ENCODE results near the gene ZNF446. TPM values are rescaled to one million over a fixed set of nuclear protein-coding genes. Genes with fewer than 3 reads are reported as not detected.

The ZNF446 gene
- total and polyA plus RNA-seq, 10 donors, result 7.1 to 18.8 (median 11.7) TPM

DNA sequence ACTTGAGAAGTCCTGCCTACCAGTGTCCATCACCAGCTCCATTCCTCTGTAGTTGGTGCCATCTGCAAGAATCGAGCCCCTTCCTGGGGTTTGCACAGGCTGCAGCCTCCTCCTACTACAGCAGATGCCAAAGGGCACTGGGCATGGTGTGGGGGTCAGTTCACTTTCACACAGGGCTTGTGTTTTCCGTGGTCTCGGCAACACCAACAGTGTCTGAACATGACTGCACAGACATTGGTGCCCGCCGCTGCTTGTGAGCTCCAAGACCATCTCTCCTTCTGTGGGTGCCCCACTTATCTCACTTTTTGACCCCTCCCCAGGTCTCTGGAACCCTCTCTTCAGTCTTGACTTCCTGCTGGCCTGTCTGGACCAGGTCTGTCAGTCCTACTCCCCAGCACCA is 15.2 kb downstream of the ZNF446 start:
- no peak for DNase-seq
- Histone ChIP-seq H3K27ac (no peak overlapping the region), H3K27me3 (replicated peaks in 1 of 7) (no peaks in the 10 kb centered on the region), H3K36me3 (no peaks in the 10 kb centered on the region), H3K4me1 (no peaks in the 10 kb centered on the region), H3K9me3 (no peaks in the 10 kb centered on the region), H3K4me3 (no peak overlapping the region)
- TF ChIP-seq POLR2AphosphoS5 (IDR thresholded peaks at IDR 0.05), result no peak
- TF ChIP-seq POLR2A (IDR thresholded peaks at IDR 0.05), result no peak
- TF ChIP-seq, protein P1, sequence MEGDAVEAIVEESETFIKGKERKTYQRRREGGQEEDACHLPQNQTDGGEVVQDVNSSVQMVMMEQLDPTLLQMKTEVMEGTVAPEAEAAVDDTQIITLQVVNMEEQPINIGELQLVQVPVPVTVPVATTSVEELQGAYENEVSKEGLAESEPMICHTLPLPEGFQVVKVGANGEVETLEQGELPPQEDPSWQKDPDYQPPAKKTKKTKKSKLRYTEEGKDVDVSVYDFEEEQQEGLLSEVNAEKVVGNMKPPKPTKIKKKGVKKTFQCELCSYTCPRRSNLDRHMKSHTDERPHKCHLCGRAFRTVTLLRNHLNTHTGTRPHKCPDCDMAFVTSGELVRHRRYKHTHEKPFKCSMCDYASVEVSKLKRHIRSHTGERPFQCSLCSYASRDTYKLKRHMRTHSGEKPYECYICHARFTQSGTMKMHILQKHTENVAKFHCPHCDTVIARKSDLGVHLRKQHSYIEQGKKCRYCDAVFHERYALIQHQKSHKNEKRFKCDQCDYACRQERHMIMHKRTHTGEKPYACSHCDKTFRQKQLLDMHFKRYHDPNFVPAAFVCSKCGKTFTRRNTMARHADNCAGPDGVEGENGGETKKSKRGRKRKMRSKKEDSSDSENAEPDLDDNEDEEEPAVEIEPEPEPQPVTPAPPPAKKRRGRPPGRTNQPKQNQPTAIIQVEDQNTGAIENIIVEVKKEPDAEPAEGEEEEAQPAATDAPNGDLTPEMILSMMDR (IDR thresholded peaks at IDR 0.05 in 8 of 11, conservative IDR thresholded peaks at IDR 0.05 in 3 of 11), result no peak
- intact Hi-C loops (cut with DNase I; ENCODE audit: low total_unique reads), result no loop called here
- 84 to 90% (median 90%) methylated on average over 5 of the region's 5 CpGs for WGBS, 5 donors

DNA sequence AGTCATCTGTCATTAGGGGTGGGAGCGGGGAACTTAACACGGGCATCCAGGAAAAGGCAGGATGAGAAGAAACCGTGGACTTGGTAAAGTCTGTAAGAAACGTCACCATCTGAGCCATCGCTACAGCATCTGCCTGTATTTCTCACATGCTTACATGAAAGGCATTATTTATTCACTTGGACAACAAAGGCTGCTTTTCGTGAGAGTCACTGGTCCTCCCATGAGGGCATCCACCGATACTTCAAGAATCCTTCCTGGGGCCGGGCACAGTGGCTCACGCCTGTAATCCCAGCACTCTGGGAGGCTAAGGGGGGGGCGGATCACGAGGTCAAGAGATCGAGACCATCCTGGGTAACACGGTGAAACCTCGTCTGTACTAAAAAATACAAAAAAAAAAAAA is 16.1 kb downstream of the ZNF446 start:
- no peaks in the 10 kb centered on the region for H3K36me3 ChIP-seq
- intact Hi-C loops (cut with DNase I; ENCODE audit: low total_unique reads), result no loop called here
- H3K4me3 ChIP-seq, result no peak overlapping the region
- H3K27me3 ChIP-seq (replicated peaks in 1 of 7), result no peaks in the 10 kb centered on the region
- H3K4me1 ChIP-seq, result no peaks in the 10 kb centered on the region
- TF ChIP-seq POLR2AphosphoS5 (IDR thresholded peaks at IDR 0.05), result no peak
- TF ChIP-seq, protein P1 (IDR thresholded peaks at IDR 0.05 in 8 of 11, conservative IDR thresholded peaks at IDR 0.05 in 3 of 11), result no peak
- no peak for TF ChIP-seq POLR2A (IDR thresholded peaks at IDR 0.05)
- H3K27ac ChIP-seq, result no peak overlapping the region
- no peak for DNase-seq
- no peaks in the 10 kb centered on the region for H3K9me3 ChIP-seq
- WGBS, 5 donors, result 90 to 95% (median 93%) methylated on average over 14 of the region's 14 CpGs

DNA sequence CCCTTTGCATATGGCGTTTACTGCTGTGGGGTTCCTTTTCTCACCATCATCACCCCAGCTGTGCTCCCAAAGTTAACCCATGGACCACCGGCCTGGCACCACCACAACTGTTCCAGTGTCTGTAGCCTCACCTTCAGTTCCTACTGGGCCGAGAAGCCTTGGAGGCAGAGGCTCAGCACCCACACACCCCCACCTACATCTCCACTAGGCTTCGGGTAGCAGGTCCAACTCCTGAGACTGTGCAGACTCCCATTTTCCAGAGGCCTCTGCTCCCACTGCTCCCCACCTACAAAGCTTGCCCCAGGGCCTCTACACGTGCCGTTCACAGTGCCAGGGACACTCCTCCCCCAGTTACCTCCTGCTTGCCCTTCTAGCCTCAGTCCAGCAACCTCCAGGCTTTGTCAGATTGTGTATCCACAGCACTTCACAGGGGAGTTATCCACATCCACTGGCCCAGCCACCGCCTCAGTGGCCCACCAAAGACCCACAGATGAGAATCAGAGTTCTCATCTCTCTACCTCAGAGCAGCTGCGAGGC is 21.6 kb downstream of the ZNF446 start:
- Histone ChIP-seq H3K4me3 (no peak overlapping the region), H3K9me3 (peaks cover 0 to 20% (median 6%) of the 10 kb centered on the region in 8 donors), H3K27me3 (replicated peaks in 1 of 7) (no peaks in the 10 kb centered on the region), H3K4me1 (peaks cover 9 to 29% (median 17%) of the 10 kb centered on the region in 6 donors), H3K27ac (no peak overlapping the region), H3K36me3 (no peaks in the 10 kb centered on the region)
- TF ChIP-seq POLR2AphosphoS5 (IDR thresholded peaks at IDR 0.05), result no peak
- TF ChIP-seq, protein P1 (IDR thresholded peaks at IDR 0.05 in 8 of 11, conservative IDR thresholded peaks at IDR 0.05 in 3 of 11), result no peak
- no peak for TF ChIP-seq POLR2A (IDR thresholded peaks at IDR 0.05)
- 88 to 97% (median 91%) methylated on average over 8 of the region's 8 CpGs for WGBS, 5 donors
- intact Hi-C loops (cut with DNase I; ENCODE audit: low total_unique reads), result no loop called here
- no peak for DNase-seq

DNA sequence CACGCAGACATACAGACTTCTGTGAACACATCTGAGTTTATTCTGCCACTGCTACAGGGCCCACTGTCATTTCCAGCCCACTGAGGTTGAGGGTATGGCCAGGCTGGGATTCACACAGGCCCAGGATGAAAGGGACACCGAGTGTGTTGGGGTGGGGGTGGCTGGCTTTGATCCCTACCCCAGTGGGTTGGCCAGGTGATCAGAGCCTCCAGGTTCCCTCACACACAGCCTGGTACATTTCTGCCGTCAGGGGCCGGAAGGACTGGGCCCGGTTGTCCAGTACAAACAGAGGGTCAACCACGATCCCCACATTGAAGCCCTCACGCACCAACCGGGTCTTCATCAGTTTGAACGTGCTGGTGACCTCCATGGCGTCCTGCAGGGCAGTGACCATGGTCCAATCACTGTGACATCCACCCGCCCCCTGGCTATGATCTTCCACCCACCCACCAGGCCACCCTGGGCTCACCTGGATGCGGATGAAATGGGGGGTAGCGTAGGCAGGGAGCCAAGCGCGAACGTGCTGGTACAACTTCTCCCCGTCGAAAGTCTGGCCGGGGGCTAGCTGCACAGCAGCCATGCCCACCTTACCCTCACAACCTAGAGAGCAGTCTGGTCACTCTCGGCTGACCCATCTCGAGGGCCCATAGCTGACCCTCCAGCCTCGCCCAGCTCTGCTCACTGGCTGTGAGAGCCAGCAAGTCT is 22.3 kb downstream of the ZNF446 start:
- 52 to 63% (median 62%) methylated on average over 14 to 22 of the region's 22 CpGs for WGBS, 5 donors
- peaks cover 9 to 29% (median 17%) of the 10 kb centered on the region in 6 donors for H3K4me1 ChIP-seq
- H3K9me3 ChIP-seq, result peaks cover 0 to 20% (median 6%) of the 10 kb centered on the region in 8 donors
- H3K4me3 ChIP-seq, result peak overlapping the region; percentile 40 to 75 (median 50)
- H3K36me3 ChIP-seq, result no peaks in the 10 kb centered on the region
- TF ChIP-seq POLR2A (IDR thresholded peaks at IDR 0.05) (no peak), POLR2AphosphoS5 (IDR thresholded peaks at IDR 0.05) (no peak)
- TF ChIP-seq, protein P1 (IDR thresholded peaks at IDR 0.05 in 8 of 11, conservative IDR thresholded peaks at IDR 0.05 in 3 of 11), result no peak
- peak overlapping the region in 7 of 8 donors; percentile 74 to 91 (median 87) for H3K27ac ChIP-seq
- intact Hi-C loops (cut with DNase I; ENCODE audit: low total_unique reads), result no loop called here
- DNase-seq, result peak; percentile 80
- no peaks in the 10 kb centered on the region for H3K27me3 ChIP-seq (replicated peaks in 1 of 7)
